ENCODE measurements around the gene HOTAIR.

The HOTAIR gene

GRCh38 chr12:53944907-53945847, 29.6 kb downstream of the HOTAIR start:
- Histone ChIP-seq H3K27ac (ENCODE audit: low read length, poor library complexity, severe bottlenecking) (no peak overlapping the region), H3K4me3 (ENCODE audit: insufficient read depth in 1 of 2, low read depth in 1 of 2, low read length in 2 of 2) (no peak overlapping the region), H3K4ac (ENCODE audit: low read depth in 1 of 2, low read length in 2 of 2) (no peak overlapping the region), H3K18ac (ENCODE audit: low read depth in 1 of 2, low read length in 2 of 2) (no peak overlapping the region), H3K36me3 (ENCODE audit: control insufficient read depth in 1 of 2, insufficient read depth in 2 of 2, low read depth in 1 of 2, low read length in 2 of 2) (no peaks in the 10 kb centered on the region), H2BK5ac (ENCODE audit: low read depth, low read length, poor library complexity, severe bottlenecking) (no peak overlapping the region), H3K4me1 (ENCODE audit: control insufficient read depth, insufficient read depth, low read depth, low read length) (peaks cover 2% of the 10 kb centered on the region), H3K23ac (ENCODE audit: low read length in 2 of 2) (peak overlapping the region in 1 of 2 experiments; percentile 10), H3K79me1 (replicated peaks; ENCODE audit: low read length, poor library complexity, severe bottlenecking) (no peaks in the 10 kb centered on the region), H2BK12ac (ENCODE audit: low read length in 2 of 2) (no peak overlapping the region), H2BK120ac (ENCODE audit: low read depth, low read length) (no peak overlapping the region), H4K91ac (ENCODE audit: low read length) (no peak overlapping the region), H2AK5ac (ENCODE audit: low read length, severe bottlenecking) (no peak overlapping the region), H3K9me3 (ENCODE audit: control insufficient read depth, low read length) (peaks cover 9% of the 10 kb centered on the region), H2AFZ (ENCODE audit: low read depth, low read length) (no peak overlapping the region), H2BK15ac (ENCODE audit: low read depth, poor library complexity, severe bottlenecking) (no peak overlapping the region), H3K9ac (ENCODE audit: low read length) (no peak overlapping the region), H3K14ac (ENCODE audit: low read length in 2 of 2) (no peak overlapping the region), H4K8ac (ENCODE audit: low read length) (no peak overlapping the region), H3K27me3 (ENCODE audit: control insufficient read depth in 1 of 2, insufficient read depth in 1 of 2, low read length in 2 of 2) (peaks cover 91 to 99% of the 10 kb centered on the region in 2 experiments), H3K4me2 (ENCODE audit: low read length, poor library complexity, severe bottlenecking) (no peak overlapping the region)
- no peak for DNase-seq
- WGBS: 21% methylated on average over 40 of the region's 51 CpGs

- no peak overlapping the region for H2BK5ac ChIP-seq (ENCODE audit: low read depth, low read length, poor library complexity, severe bottlenecking)
These were observed 30.5 kb downstream of the HOTAIR start for GRCh38 chr12:53944209-53944608.

GRCh38 chr12:53942467-53942997, 32.2 kb downstream of the HOTAIR start:
- H3K23ac ChIP-seq (ENCODE audit: low read length in 2 of 2): no peak overlapping the region
- peaks cover 11% of the 10 kb centered on the region for H3K4me1 ChIP-seq (ENCODE audit: control insufficient read depth, insufficient read depth, low read depth, low read length)
- no peak overlapping the region for H3K14ac ChIP-seq (ENCODE audit: low read length in 2 of 2)
- no peaks in the 10 kb centered on the region for H3K36me3 ChIP-seq (ENCODE audit: control insufficient read depth in 1 of 2, insufficient read depth in 2 of 2, low read depth in 1 of 2, low read length in 2 of 2)
- no peak overlapping the region for H2AK5ac ChIP-seq (ENCODE audit: low read length, severe bottlenecking)
- H3K79me1 ChIP-seq (replicated peaks; ENCODE audit: low read length, poor library complexity, severe bottlenecking): no peaks in the 10 kb centered on the region
- H2BK120ac ChIP-seq (ENCODE audit: low read depth, low read length): no peak overlapping the region
- no CpG with 5 or more reads among the region's 2 CpGs for WGBS
- no peak overlapping the region for H2AFZ ChIP-seq (ENCODE audit: low read depth, low read length)
- no peak overlapping the region for H2BK15ac ChIP-seq (ENCODE audit: low read depth, poor library complexity, severe bottlenecking)
- no peaks in the 10 kb centered on the region for H3K9me3 ChIP-seq (ENCODE audit: control insufficient read depth, low read length)
- no peak overlapping the region for H3K9ac ChIP-seq (ENCODE audit: low read length)
- no peak overlapping the region for H3K4ac ChIP-seq (ENCODE audit: low read depth in 1 of 2, low read length in 2 of 2)
- no peak overlapping the region for H3K27ac ChIP-seq (ENCODE audit: low read length, poor library complexity, severe bottlenecking)
- no peak overlapping the region for H3K18ac ChIP-seq (ENCODE audit: low read depth in 1 of 2, low read length in 2 of 2)
- no peak overlapping the region for H3K4me3 ChIP-seq (ENCODE audit: insufficient read depth in 1 of 2, low read depth in 1 of 2, low read length in 2 of 2)
- H4K91ac ChIP-seq (ENCODE audit: low read length): no peak overlapping the region
- no peak overlapping the region for H2BK12ac ChIP-seq (ENCODE audit: low read length in 2 of 2)
- peaks cover 88 to 96% of the 10 kb centered on the region in 2 experiments for H3K27me3 ChIP-seq (ENCODE audit: control insufficient read depth in 1 of 2, insufficient read depth in 1 of 2, low read length in 2 of 2)
- no peak for DNase-seq
- H3K4me2 ChIP-seq (ENCODE audit: low read length, poor library complexity, severe bottlenecking): no peak overlapping the region
- no peak overlapping the region for H2BK5ac ChIP-seq (ENCODE audit: low read depth, low read length, poor library complexity, severe bottlenecking)
- no peak overlapping the region for H4K8ac ChIP-seq (ENCODE audit: low read length)

More at GRCh38 chr12:53944209-53944608, 30.5 kb downstream of the HOTAIR start:
- no peak overlapping the region for H2BK12ac ChIP-seq (ENCODE audit: low read length in 2 of 2)
- H3K23ac ChIP-seq (ENCODE audit: low read length in 2 of 2): no peak overlapping the region
- H3K27ac ChIP-seq (ENCODE audit: low read length, poor library complexity, severe bottlenecking): no peak overlapping the region
- peaks cover 8% of the 10 kb centered on the region for H3K9me3 ChIP-seq (ENCODE audit: control insufficient read depth, low read length)
- no peak for DNase-seq
- H3K14ac ChIP-seq (ENCODE audit: low read length in 2 of 2): no peak overlapping the region
- no peak overlapping the region for H3K18ac ChIP-seq (ENCODE audit: low read depth in 1 of 2, low read length in 2 of 2)
- H3K9ac ChIP-seq (ENCODE audit: low read length): no peak overlapping the region
- H3K4me1 ChIP-seq (ENCODE audit: control insufficient read depth, insufficient read depth, low read depth, low read length): peaks cover 5% of the 10 kb centered on the region
- no peak overlapping the region for H4K91ac ChIP-seq (ENCODE audit: low read length)
- H2BK120ac ChIP-seq (ENCODE audit: low read depth, low read length): no peak overlapping the region
- H3K79me1 ChIP-seq (replicated peaks; ENCODE audit: low read length, poor library complexity, severe bottlenecking): no peaks in the 10 kb centered on the region
- no peak overlapping the region for H4K8ac ChIP-seq (ENCODE audit: low read length)
- H3K4ac ChIP-seq (ENCODE audit: low read depth in 1 of 2, low read length in 2 of 2): no peak overlapping the region
- H3K27me3 ChIP-seq (ENCODE audit: control insufficient read depth in 1 of 2, insufficient read depth in 1 of 2, low read length in 2 of 2): peaks cover 91 to 97% of the 10 kb centered on the region in 2 experiments
- no peak overlapping the region for H3K4me3 ChIP-seq (ENCODE audit: insufficient read depth in 1 of 2, low read depth in 1 of 2, low read length in 2 of 2)
- H2BK15ac ChIP-seq (ENCODE audit: low read depth, poor library complexity, severe bottlenecking): no peak overlapping the region
- 60% methylated on average over 4 of the region's 4 CpGs for whole genome bisulfite sequencing
- no peak overlapping the region for H2AK5ac ChIP-seq (ENCODE audit: low read length, severe bottlenecking)
- no peak overlapping the region for H3K4me2 ChIP-seq (ENCODE audit: low read length, poor library complexity, severe bottlenecking)
- no peaks in the 10 kb centered on the region for H3K36me3 ChIP-seq (ENCODE audit: control insufficient read depth in 1 of 2, insufficient read depth in 2 of 2, low read depth in 1 of 2, low read length in 2 of 2)
- H2AFZ ChIP-seq (ENCODE audit: low read depth, low read length): no peak overlapping the region

- no peak overlapping the region for H3K4me3 ChIP-seq (ENCODE audit: insufficient read depth in 1 of 2, low read depth in 1 of 2, low read length in 2 of 2)
- no peak overlapping the region for H3K4ac ChIP-seq (ENCODE audit: low read depth in 1 of 2, low read length in 2 of 2)
- no peak overlapping the region for H4K8ac ChIP-seq (ENCODE audit: low read length)
- no peak overlapping the region for H2AK5ac ChIP-seq (ENCODE audit: low read length, severe bottlenecking)
- no peak overlapping the region for H2BK120ac ChIP-seq (ENCODE audit: low read depth, low read length)
- WGBS: 21% methylated on average over 2 of the region's 5 CpGs
- H3K27me3 ChIP-seq (ENCODE audit: control insufficient read depth in 1 of 2, insufficient read depth in 1 of 2, low read length in 2 of 2): peaks cover 90 to 96% of the 10 kb centered on the region in 2 experiments
- H3K4me2 ChIP-seq (ENCODE audit: low read length, poor library complexity, severe bottlenecking): no peak overlapping the region
- no peak overlapping the region for H3K27ac ChIP-seq (ENCODE audit: low read length, poor library complexity, severe bottlenecking)
- no peak overlapping the region for H2BK15ac ChIP-seq (ENCODE audit: low read depth, poor library complexity, severe bottlenecking)
- no peak overlapping the region for H2AFZ ChIP-seq (ENCODE audit: low read depth, low read length)
- H3K79me1 ChIP-seq (replicated peaks; ENCODE audit: low read length, poor library complexity, severe bottlenecking): no peaks in the 10 kb centered on the region
- H3K18ac ChIP-seq (ENCODE audit: low read depth in 1 of 2, low read length in 2 of 2): no peak overlapping the region
- no peak for DNase-seq
- H3K9ac ChIP-seq (ENCODE audit: low read length): no peak overlapping the region
- H3K14ac ChIP-seq (ENCODE audit: low read length in 2 of 2): no peak overlapping the region
- no peak overlapping the region for H2BK12ac ChIP-seq (ENCODE audit: low read length in 2 of 2)
- H2BK5ac ChIP-seq (ENCODE audit: low read depth, low read length, poor library complexity, severe bottlenecking): no peak overlapping the region
- H3K36me3 ChIP-seq (ENCODE audit: control insufficient read depth in 1 of 2, insufficient read depth in 2 of 2, low read depth in 1 of 2, low read length in 2 of 2): peaks cover 0 to 2% of the 10 kb centered on the region in 2 experiments
- H3K4me1 ChIP-seq (ENCODE audit: control insufficient read depth, insufficient read depth, low read depth, low read length): peaks cover 11% of the 10 kb centered on the region
- H4K91ac ChIP-seq (ENCODE audit: low read length): no peak overlapping the region
- H3K9me3 ChIP-seq (ENCODE audit: control insufficient read depth, low read length): no peaks in the 10 kb centered on the region
- H3K23ac ChIP-seq (ENCODE audit: low read length in 2 of 2): no peak overlapping the region
These were observed 33.0 kb downstream of the HOTAIR start for GRCh38 chr12:53941750-53942149.

Measured in mesenchymal stem cell (in vitro differentiated cells and primary cell).